CD4-positive, alpha-beta T cell treated with Interferon gamma for 1 hour (primary cell): ENCODE data around the gene POLR1D.
"Not testable (repeated sequence)": the region's sequence is repeated elsewhere in the genome, so short reads cannot be mapped to it uniquely, and the experiment has no call there.

Source experiments
- DNase-seq: peaks from one replicate; pipeline ENCODE4 v3.0.0-alpha.2; 2020

POLR1D gene

GRCh38 chr13:27619093-27619727, 2.5 kb upstream of the POLR1D start:
- DNase-seq = no peak

GRCh38 chr13:27619728-27620376, 1.8 kb upstream of the POLR1D start:
- DNase-seq = peak; percentile 30

GRCh38 chr13:27620377-27621115, 1.1 kb upstream of the POLR1D start, which contains the start of gene LNX2:
TSS of gene LNX2 (minus strand) at chr13:27620529. CDS start at chr13:27581703, 38,826 bp downstream.
- peak; percentile 96 for DNase-seq

GRCh38 chr13:27621116-27621365, 651 bp upstream of the POLR1D start:
- no peak for DNase-seq

- DNase-seq = no peak
Measured at GRCh38 chr13:27622102-27622820, 569 bp downstream of the POLR1D start.

GRCh38 chr13:27622881-27623280, 1.2 kb downstream of the POLR1D start:
- no peak for DNase-seq

DNA sequence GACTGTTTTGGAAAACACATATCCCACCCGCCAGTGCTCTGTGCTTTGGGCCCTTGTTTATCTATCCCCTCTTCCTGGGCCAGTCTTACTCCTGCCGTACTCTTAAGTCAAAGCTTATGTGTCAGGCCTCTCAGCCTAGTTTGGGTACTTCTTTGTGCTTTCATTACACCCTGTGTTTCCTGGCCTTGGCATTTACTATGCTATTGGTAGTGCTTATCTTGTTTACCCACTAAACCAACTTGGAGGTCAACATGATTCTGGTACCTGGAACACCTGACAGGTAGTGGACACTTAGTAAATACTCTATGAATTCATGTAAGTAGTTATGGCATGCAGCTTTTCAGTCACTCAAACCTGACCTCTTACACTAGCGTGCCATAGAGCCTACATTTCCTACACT, 2.4 kb downstream of the POLR1D start:
- no peak for DNase-seq

DNA sequence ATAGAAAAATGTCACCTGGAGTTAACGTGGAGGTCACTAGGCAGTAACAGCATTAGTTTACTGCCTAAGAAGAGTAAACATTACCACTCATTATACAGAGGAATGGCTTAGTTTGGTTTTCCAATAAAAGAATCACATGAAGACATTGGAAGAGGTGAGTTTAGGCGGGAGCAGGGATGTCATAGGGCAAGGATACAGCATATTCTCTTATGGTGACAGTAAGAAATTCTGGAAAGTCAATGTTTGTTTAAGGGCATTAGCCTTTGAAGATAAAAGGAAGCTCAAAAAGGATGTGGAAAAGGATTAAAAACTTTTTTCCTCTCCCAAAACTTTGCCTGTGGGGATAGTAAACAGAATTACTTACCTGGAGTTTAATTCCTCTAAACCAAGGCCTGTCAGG, 4.1 kb downstream of the POLR1D start:
- DNase-seq = no peak

- no peak for DNase-seq
Measured at GRCh38 chr13:27627380-27627779, 5.7 kb downstream of the POLR1D start.

GRCh38 chr13:27628081-27628480, 6.4 kb downstream of the POLR1D start:
- DNase-seq = no peak

DNA sequence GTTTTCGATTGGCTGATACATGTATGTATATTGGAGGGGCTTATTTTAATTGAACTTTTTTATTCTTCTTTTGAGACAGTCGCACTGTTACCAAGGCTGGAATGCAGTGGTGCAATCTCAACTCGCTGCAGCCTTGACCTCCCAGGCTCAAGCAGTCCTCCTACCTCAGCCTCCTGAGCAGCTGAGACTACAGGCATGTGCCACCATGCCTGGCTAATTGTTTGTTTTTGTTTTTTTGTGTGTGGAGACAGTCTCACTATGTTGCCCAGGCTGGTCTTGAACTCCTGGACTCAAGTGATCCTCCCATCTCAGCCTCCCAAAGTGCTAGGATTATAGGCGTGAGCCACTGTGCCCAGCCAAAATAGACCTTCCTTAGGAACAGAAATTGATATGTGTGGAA, 7.1 kb downstream of the POLR1D start:
- not testable (repeated sequence) for DNase-seq

- no peak for DNase-seq
Measured at GRCh38 chr13:27631156-27631555, 9.5 kb downstream of the POLR1D start.

- DNase-seq = no peak
Measured at GRCh38 chr13:27631665-27632064, 10.0 kb downstream of the POLR1D start.

DNA sequence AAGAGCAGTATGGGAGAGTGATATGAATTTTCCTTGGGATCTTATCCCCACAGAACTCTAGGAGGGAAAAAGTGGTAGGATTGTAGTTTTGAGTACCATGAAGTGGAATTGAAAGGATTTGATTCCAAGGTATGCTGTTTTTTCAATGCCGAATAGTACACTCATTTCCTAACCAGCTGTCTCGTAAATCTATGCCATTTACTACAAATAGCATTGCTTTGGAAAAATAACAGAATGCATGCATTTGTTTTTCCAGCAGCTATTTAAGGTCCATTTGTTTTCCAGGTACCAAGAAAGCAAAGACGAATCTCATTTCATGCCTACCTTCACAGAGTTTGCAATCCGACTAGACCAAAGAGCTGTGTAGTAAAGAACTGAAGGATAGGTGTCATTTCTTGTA, 10.5 kb downstream of the POLR1D start:
- no peak for DNase-seq

DNA sequence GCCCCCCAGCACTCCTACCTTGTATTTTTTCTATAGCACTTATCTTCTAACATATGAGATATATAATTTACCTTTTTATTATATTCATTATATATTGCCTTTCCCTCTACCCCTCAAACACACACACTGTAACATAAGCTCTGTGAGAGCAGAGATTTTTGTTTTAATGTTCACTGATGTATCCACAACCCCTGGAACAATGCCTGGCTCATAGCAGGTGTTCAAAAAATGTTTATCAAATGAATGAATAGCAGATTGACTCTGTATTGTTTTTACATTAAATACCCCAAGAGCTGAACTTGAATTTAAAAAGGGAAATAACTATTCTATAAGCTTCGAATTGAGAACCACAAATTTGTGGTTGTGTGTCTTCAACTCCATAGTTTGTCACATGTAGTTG, 11.0 kb downstream of the POLR1D start:
- DNase-seq = no peak

DNA sequence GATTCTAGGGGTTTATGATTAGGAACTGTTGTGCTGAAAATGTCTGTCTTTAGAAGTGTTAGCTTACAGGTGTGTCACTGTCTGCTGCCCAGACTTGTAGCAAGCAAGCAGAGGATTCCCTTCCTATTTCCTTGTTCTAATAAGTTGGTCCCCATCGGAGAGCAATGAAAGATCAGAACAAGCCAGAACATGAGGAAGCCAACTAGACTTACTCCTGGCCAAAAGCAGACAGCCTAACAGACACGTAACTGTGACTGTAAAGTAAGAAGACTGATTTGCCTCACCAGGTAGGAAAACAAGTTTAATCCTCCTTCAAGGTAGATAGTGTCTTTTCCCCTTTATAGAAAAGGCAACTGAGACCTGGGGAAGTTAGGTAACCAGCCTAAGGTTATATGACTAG, 12.5 kb downstream of the POLR1D start:
- no peak for DNase-seq

GRCh38 chr13:27634791-27635190, 13.1 kb downstream of the POLR1D start:
- no peak for DNase-seq

GRCh38 chr13:27635266-27635665, 13.6 kb downstream of the POLR1D start:
- peak; percentile 3 for DNase-seq

DNA sequence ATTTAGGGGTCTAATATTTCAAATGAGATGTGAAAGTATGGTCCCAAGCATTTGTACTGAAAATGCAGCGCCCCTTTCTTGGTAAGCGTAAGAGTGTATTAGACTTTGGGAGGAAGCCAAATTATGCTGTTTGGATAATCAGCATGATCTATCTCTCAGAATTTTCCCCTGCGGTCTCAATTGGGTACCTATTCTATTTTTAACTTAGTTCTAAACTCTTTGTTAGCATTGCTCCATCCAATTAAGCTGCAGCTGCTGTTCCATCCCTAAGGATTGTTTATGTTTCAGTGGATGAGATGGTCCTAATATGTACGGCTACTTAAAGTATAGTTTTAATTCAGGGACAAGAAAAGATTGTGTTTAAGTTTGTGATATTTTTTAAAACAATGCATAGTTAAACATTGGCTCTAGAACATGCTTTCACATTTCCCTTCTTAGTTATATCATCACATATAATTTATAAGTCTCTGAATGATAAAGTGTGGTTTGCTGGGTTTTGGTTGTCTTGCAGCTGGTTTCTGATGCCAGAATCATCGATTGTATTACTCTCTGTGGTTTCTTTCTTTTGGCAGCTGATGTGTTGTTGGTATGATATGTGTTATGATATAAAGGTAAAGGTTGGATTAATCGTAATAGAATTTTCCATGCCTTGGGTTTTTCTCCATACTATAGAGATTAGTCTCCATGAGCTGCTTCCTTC, 15.0 kb downstream of the POLR1D start:
- DNase-seq = no peak

DNA sequence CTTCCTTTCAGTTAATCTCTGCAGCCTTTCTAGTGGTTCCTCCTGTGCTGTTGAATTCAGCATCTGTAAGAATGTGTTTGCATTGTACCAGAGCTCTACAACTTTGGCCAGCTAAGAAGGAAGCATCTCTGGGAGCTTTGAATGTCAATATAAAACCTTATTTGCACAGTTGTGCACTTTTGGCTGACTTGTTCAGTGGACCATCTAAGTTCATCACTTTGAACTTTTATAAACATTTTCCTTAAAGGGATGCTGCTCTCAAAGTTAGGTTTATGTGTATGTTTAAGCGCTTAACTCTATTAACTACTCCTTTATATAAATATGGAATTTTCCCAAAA, 15.6 kb downstream of the POLR1D start:
- DNase-seq = no peak

DNA sequence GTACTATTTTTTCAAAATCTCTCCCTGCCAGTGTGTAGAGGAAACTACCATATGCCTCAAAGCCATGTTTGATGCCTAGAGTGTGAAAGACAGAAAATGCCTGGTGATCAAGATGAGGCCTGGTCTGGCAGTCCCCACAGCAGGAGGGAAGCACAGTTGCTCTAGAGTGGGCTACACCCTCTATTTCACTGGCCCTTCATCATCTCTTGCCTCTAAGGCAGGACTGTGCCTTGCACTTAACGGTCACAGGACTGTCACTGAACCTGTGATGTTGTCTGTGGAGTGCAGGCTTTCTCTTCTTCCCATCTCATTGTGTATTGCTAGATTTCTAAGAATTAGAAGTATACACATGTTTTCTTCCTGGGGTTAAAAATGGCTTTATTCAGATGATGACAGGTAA, 16.3 kb downstream of the POLR1D start:
- DNase-seq = no peak

DNA sequence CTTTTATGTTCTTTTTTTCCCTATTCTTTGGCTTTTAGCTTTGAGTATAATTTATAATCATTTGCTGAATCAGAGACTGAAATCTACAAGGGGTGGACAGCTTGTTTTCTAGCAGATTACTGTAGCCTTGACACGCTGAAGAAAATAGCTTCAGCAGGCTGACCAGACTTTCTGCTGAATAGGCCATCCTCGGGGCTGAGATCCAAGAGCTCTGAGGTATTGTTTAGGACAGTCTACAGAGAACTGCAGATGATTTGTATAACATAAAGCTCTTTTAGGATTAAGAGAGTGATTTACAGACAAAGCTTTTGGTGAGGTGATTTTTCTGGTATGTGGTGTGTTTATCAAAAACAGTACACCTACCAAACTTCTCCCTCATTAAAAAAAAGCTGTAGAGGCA, 16.8 kb downstream of the POLR1D start:
- DNase-seq = no peak

DNA sequence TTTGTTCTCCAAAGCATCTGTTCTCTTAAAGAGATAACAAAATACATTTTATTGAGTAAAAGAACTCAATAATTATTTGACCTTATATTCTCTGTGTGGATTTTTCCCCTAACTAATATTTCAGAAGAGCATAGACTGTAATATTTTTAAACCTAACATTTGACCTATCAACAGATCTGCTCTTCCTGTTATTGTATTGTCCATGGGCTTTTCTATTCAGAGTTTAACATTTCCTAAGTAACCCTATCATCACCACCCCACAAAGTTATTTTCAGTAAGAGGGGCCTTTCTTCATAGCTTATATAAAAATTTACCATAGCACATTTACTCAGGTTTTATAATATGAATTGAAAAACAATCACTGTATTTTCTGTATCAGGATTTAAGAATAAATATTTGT, 17.5 kb downstream of the POLR1D start:
- DNase-seq = no peak
